Stimulated activated CD4-positive, alpha-beta T cell treated with anti-CD3 and anti-CD28 coated beads, Interleukin-4, amount 100 ng/mL, for 48 hours (primary cell): ENCODE results near the gene MRPL14.

Source experiments
- DNase-seq, 2 donors: peaks; one replicate each; pipeline ENCODE4 v3.0.0-alpha.2; 2020; ENCODE audit warnings: low read depth in 2 of 2

MRPL14 gene

GRCh38 chr6:44080561-44081521, 46.4 kb downstream of the MRPL14 start:
- DNase-seq: no peak

- no peak for DNase-seq
These were observed 47.6 kb downstream of the MRPL14 start for GRCh38 chr6:44079672-44080071.

GRCh38 chr6:44078827-44079671, 48.2 kb downstream of the MRPL14 start:
- peak; percentile 50 to 61 for DNase-seq

- DNase-seq: no peak
These were observed 48.9 kb downstream of the MRPL14 start for GRCh38 chr6:44078219-44078826.

GRCh38 chr6:44077214-44077946, 49.9 kb downstream of the MRPL14 start:
- no peak for DNase-seq

- DNase-seq: no peak
These were observed 50.7 kb downstream of the MRPL14 start for GRCh38 chr6:44076356-44077213.

- no peak for DNase-seq
These were observed 51.5 kb downstream of the MRPL14 start for GRCh38 chr6:44075647-44076355.

- no peak for DNase-seq
These were observed 52.2 kb downstream of the MRPL14 start for GRCh38 chr6:44074813-44075646.

- peak; percentile 60 to 71 for DNase-seq
These were observed 52.8 kb downstream of the MRPL14 start for GRCh38 chr6:44074439-44074812.

GRCh38 chr6:44073612-44074438, 53.4 kb downstream of the MRPL14 start:
- no peak for DNase-seq

- DNase-seq: peak; percentile 84 to 87
These were observed 54.2 kb downstream of the MRPL14 start for GRCh38 chr6:44072959-44073611.

- DNase-seq: no peak
These were observed 54.7 kb downstream of the MRPL14 start for GRCh38 chr6:44072452-44072958.

GRCh38 chr6:44071670-44072451, 55.4 kb downstream of the MRPL14 start:
- no peak for DNase-seq

GRCh38 chr6:44068607-44069296, 58.5 kb downstream of the MRPL14 start:
- DNase-seq: no peak

GRCh38 chr6:44067173-44068139, 59.8 kb downstream of the MRPL14 start:
- DNase-seq: no peak
